ENCODE data around the gene CCDC13. TPM values are rescaled to one million over a fixed set of nuclear protein-coding genes. Genes with fewer than 3 reads are reported as not detected.

The CCDC13 gene
- total RNA-seq, 1 donor from 2014 or later, result not detected

- no peak for DNase-seq (ENCODE audit: low spot score)
These were observed 27.2 kb upstream of the CCDC13 start for GRCh38 chr3:42800251-42800650.

DNA sequence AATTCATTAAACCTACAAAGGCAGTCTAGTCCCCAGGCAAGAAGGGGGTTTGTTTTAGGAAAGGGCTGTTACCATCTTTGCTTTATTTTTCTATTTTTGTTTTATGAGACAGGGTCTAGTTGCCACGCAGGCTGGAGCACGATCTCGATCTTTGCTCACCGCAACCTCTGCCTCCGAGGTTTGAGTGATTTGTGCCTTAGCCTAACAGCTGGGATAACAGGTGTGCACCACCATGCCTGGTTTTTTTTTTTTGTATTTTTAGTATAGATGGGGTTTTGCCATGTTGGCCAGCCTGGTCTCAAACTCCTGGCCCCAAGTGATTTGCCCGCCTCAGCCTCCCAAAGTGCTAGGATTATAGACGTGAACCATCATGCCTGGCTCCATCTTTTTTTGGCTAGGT is 26.3 kb upstream of the CCDC13 start:
- DNase-seq (ENCODE audit: low spot score), result no peak

DNA sequence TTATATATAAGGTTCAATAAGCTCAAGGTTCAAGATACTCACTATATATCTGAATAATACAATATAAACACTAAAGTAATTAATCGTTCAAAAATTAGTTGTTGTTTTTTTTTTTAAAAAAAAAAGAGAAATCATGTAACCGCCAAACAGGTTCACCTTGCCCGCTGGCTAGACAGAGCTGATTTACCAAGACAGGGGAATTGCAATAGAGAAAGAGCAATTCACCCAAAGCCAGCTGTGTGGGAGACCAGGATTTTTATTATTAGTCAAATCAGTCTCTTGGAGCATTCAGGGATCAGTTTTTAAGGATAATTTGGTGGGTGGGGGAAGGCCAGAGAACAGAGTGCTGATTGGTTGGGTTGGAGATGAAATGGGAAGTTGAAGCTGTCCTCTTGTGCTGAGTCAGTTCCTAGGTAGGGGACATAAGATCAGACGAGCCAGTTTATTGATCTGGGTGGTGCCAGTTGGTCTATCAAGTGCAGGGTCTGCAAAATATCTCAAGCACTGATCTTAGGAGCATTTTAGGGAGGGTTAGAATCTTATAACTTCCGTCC is 23.4 kb upstream of the CCDC13 start:
- DNase-seq (ENCODE audit: low spot score), result no peak

- no peak for DNase-seq (ENCODE audit: low spot score)
These were observed 22.6 kb upstream of the CCDC13 start for GRCh38 chr3:42795621-42796181.

DNA sequence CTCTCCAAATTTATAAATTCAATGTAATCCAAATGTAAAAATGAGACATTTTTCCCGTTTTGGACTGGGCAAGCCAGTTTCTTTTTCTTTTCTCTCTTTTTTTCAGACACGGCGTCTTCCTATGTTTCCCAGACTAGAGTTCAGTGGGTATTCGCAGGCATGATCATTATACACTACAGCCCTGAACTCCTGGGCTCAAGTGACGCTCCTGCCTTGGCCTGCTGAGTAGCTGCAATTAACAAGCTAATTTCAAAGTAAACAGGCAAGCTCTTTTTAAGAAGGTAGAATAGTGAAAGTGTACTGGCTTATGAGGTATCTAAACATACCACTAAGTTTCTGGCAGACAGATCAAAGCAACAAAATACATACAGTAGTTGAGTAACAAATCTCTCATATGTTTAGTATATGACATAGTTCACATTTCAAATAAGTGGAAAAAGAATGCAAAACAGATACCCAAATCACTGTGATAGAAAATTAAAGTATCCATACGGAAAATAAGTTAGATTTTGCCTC is 17.7 kb upstream of the CCDC13 start:
- no peak for DNase-seq (ENCODE audit: low spot score)

DNA sequence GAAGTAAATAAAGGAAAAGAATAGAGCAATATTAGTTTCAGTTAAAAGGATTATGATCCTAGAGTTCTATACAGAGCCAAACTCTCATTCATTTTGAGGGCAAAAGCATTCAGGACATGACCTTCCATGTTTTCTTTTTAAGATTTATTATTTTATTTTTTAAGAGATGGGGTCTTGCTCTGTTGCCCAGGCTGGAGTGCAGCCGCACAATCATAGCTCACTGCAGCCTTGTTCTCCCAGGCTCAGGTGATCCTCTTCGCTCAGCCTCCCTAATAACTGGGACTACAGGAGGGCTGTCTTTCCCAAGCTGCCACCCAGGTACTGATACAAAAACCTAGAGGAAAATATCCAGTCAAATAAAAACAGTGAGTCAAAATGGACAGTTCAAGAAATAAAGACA is 13.6 kb upstream of the CCDC13 start:
- DNase-seq (ENCODE audit: low spot score), result no peak

DNA sequence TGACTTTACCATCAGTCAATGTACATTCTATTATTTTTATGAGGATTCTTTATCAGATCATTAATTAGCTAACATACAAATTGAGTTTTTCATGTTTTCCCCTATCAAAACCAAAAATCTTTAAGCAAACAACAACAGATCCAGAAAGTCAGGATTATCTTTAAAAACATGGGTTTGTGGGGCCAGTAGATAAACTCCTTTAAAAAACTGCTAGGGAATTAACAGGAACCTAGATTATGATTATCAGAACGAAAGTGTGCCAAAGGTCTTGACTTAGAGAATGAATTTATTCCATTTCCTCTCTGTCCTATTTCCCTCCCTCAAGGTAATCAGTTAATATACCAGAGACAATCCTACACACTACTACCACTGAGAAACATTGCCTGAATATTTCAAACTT is 13.2 kb upstream of the CCDC13 start:
- DNase-seq (ENCODE audit: low spot score), result no peak

- DNase-seq (ENCODE audit: low spot score), result peak; percentile 77
These were observed 8.0 kb upstream of the CCDC13 start for GRCh38 chr3:42780892-42781700.

- DNase-seq (ENCODE audit: low spot score), result no peak
These were observed 7.3 kb upstream of the CCDC13 start for GRCh38 chr3:42780398-42780797.

DNA sequence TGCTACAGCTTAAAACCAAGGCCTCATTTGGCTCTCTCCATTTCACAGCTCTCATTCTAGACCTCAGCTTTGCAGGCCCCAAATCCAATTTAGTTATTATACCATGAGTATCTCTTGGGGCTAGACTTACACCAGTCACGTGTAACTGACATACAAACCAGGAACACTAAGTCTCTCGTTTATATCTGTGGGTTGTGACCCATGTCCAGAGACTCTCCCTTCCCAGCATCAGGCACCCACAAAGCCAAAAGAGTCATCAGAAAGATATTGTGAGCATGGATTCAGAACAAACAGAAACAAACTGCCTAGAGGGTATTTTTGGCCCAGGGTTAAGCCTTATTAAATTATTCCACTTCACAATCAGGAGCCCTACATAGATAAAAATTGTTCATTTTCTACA is 5.6 kb upstream of the CCDC13 start:
- DNase-seq (ENCODE audit: low spot score), result no peak

DNA sequence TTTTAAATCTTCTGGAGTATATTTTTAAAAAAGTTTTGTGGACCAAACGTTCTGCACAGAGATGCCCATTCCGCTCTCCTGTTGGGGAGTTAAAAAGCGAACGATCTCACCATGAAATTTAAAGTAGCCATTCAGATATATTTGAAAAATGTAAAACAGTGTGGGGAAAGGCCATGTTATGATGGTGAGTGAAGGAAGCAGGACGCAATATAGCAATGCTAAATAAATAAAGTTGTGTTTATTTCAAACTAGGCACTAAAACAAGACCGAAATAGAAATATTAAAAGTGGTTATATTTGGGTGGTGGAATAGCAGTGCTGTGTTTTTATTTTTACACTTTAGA is 327 bp upstream of the CCDC13 start:
- DNase-seq (ENCODE audit: low spot score), result no peak

- DNase-seq (ENCODE audit: low spot score), result no peak
These were observed 1.8 kb downstream of the CCDC13 start for GRCh38 chr3:42771271-42771670.

DNA sequence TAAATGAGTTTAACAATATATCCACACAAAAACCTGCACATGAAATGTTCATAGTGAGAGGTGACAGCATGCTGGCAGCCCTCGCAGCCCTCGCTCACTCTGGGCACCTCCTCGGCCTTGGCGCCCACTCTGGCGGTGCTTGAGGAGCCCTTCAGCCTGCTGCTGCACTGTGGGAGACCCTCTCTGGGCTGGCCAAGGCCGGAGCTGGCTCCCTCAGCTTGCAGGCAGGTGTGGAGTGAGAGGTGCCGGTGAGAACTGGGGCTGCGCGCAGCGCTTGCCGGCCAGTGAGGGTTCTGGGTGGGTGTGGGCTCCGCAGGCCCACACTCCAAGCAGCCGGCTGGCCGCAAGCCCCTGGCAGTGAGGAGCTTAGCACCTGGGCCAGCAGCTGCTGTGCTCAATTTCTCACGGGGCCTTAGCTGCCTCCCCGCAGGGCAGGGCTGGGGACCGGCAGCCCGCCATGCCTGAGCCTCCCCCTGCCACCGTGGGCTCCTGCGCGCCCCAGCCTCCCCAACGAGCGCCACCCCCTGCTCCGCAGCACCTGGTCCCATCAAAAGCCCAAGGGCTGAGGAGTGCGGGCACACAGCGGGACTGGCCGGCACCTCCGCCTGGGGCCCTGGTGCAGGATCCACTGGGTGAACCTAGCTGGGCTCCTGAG is 3.4 kb downstream of the CCDC13 start:
- no peak for DNase-seq (ENCODE audit: low spot score)

DNA sequence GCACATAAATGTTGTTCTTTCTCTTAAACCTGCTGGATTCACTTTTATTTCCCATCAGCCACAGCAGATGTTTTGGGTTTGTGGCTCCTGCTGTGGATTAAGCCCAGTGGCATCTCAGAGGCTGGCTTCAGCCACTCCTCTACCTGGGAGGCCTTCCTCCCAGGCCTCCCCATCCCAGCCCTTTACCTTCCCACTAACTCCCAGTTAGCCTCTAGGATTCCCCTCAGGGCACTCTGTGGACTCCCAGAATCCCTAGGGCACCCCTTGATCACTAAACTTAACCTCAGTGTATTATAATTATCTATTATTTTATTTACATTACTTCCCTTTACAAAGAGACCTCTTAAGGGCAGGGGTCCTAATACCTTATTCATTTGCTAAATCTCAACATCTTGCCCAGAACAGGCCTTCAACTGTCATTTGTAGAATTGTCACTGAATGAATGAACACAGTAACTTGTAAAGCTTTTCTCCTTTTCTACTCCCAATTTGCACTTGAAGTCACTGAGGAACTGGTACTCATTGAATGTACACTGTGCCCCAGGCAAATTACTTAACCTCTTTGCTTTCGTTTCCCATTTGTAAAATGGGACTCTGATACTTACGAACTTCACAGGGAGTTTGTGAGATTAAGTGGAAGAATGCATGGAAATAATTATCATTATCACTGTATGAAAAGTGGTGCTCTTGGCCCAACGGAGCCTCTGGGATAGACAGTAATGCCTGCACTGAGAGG is 8.3 kb downstream of the CCDC13 start:
- DNase-seq (ENCODE audit: low spot score), result no peak

DNA sequence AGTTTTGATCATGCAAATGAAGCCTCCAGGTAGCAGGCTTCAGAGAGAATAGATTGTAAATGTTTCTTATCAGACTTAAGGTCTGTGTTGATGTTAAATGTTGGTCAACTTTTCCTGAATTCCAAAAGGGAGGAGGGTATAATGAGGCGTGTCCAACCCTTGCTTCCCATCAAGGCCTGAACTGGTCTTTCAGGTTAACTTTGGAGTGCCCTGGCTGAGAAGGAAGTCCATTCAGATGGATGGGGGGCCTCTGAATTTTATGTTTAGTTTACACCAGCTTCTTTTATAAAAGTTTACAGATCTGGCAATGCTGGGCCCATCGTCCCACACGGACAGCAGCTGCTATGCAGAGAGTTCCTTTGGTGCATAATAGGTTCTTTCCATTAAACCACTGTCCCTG is 8.9 kb downstream of the CCDC13 start:
- no peak for DNase-seq (ENCODE audit: low spot score)

DNA sequence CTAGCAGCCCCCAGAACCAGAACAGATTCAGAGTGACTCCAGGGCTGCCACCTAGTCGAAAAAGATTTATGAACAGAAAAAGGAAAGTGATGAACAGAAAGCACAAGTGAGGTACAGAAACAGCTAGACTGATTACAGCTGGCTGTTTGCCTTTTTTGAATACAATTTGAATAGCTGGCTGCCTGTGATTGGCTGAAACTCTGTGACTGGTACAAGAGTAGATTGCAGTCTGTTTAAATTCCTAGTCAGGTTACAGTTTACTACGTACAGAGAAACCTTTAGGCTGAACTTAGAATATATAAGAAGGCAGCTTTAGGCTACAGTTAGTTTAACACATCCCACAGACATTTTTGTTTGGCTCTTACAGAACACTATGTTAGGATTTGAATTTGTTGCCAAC is 10.0 kb downstream of the CCDC13 start:
- no peak for DNase-seq (ENCODE audit: low spot score)

DNA sequence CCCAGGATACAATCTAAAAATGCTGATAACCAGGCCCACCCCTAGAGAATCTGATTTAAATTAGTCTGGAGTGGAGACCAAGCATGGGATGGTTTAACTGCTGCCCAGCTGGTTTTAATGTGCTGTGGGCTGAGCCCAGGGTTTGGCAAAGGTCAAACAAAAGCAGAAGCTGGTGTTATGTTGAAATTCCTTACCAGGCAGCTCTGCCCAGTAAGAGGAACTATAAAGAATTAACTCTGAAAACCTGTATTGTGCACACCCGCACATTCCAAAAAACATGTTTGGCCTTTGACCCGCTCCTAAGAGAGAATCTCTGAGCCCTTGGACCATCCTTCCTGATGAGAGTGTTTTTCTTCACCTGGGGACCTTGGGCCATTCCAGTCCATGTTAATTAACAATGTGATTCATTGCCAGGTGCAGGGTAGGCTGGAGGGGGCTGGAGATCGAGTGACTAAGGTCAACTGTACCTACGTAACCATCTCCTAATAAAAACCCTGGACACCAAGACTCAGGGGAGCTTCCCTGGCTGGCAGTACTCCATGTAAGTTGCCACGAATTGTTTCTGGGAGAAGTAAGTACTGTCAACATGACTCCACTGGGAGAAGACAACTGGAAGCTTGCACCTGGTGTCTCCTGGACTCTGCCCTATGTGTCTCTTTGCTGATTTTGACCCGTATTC is 10.9 kb downstream of the CCDC13 start:
- no peak for DNase-seq (ENCODE audit: low spot score)

DNA sequence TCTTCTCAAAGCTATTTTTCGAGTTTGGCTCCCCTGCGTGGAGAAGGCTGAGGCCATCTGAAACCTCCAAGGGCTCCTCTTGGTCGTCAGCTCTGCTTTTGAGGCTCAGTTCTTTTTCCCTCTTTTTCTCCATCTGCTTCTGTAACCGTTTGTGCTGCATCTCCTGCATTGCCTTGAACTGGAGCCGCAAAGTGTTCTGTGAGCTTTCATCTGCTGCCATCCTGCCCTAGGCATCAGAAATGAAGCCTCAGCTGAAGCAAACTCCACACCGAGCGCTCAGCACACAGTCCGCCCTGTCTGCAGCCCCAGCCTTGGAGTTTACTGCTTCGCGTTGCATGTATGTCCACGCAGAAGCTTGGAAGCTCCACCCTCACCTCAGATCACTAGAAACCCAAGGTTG is 14.9 kb downstream of the CCDC13 start:
- no peak for DNase-seq (ENCODE audit: low spot score)

DNA sequence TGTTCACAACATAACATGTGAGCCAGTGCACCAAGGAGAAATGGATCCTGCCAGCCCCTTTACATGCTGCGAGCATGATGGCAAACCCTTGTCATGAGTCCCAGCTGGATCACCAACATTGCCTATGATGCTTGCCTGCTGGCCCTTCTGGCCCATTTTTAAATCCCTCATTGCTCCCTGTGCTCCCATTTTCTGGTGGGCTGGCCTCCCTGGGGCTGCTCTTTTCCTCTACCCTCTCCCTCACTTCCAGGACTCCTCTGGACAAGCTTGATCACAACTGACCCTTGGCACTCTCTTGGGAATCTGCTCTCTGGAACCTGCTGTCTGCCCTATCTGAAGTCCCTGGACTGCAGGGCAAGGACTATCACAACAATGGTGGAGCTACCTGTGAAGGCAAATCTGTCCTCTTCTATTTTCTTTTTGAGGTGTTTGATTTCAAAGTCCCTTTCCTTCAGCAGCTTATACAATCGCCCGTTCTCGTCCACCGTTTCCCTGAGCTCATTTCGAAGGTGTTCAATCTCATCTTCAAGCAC is 16.3 kb downstream of the CCDC13 start:
- DNase-seq (ENCODE audit: low spot score), result no peak

DNA sequence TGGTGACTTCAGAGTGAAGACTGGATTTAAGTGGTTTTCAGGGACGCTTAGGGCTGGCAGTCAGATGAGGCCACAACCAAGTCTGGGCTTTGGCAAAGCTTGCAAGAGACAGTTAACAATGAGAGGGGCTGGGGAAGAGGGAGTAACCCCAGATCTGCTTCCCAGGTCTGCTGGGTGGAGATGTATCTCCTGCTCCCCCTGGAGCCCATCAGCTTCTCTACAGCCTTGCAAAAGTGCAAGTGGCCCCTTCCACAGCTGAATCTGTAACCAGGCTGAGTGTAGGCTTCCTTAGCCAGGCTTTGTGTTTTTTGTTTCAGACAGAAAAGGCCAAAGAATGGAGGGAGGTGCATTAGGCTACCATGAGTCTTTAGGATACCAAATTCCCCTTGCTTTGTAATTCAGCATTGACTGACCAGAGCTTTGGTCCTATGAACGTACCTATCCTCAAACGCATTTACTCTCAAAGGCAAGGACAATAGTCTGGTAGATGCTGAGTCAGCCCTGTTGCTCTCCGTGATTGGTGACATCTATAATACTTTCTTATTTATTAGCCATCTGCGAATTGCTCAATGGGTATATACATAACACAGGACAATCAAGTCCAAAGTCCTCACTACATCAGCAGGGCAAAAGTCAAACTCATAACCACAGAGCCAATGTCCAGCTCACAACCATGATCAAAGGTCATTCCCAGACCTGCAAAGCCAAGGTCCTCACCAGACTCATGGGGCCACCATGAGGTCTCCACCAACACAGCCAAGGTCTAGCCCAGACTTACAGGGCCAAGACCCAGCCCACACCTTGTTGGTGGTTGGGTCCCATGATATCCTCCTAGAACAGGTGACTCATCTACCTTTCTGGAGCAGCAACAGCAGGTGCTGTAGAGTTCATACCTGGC is 17.1 kb downstream of the CCDC13 start:
- peak; percentile 35 for DNase-seq (ENCODE audit: low spot score)
